Measurements from ENCODE around the gene PM20D1.
A peak's percentile ranks its signal among the peaks of the same experiment; 100 is the strongest.

Gene PM20D1

GRCh38 chr1:205812271-205812877, 37.6 kb downstream of the PM20D1 start:
- peak; percentile 22 for DNase-seq (ENCODE audit: low read depth, low spot score)

GRCh38 chr1:205811660-205812059, 38.3 kb downstream of the PM20D1 start:
- peak overlapping the region; percentile 72 for H3K4me3 ChIP-seq (ENCODE audit: low read depth, low read length)
- in situ Hi-C loops (cut with HindIII; ENCODE audit: low sequenced_read_pairs): no loop called here
- TF ChIP-seq CTCF (IDR thresholded peaks at IDR 0.05; ENCODE audit: low read depth, low read length): no peak
- no peak for DNase-seq (ENCODE audit: low read depth, low spot score)

More at GRCh38 chr1:205812271-205812877, 37.6 kb downstream of the PM20D1 start:
- in situ Hi-C loops (cut with HindIII; ENCODE audit: low sequenced_read_pairs): no loop called here
- H3K4me3 ChIP-seq (ENCODE audit: low read depth, low read length): peak overlapping the region; percentile 72
- TF ChIP-seq CTCF (IDR thresholded peaks at IDR 0.05; ENCODE audit: low read depth, low read length): no peak

- no peak overlapping the region for H3K4me3 ChIP-seq (ENCODE audit: low read depth, low read length)
- TF ChIP-seq CTCF (IDR thresholded peaks at IDR 0.05; ENCODE audit: low read depth, low read length): peak; percentile 51
- DNase-seq (ENCODE audit: low read depth, low spot score): peak; percentile 22
- in situ Hi-C loops (cut with HindIII; ENCODE audit: low sequenced_read_pairs): no loop called here
Observed at GRCh38 chr1:205810448-205811157, 39.3 kb downstream of the PM20D1 start.

GRCh38 chr1:205809942-205810345, 40.0 kb downstream of the PM20D1 start:
- H3K4me3 ChIP-seq (ENCODE audit: low read depth, low read length): no peak overlapping the region
- TF ChIP-seq CTCF (IDR thresholded peaks at IDR 0.05; ENCODE audit: low read depth, low read length): no peak
- DNase-seq (ENCODE audit: low read depth, low spot score): no peak
- in situ Hi-C loops (cut with HindIII; ENCODE audit: low sequenced_read_pairs): no loop called here

- DNase-seq (ENCODE audit: low read depth, low spot score): no peak
- no peak overlapping the region for H3K4me3 ChIP-seq (ENCODE audit: low read depth, low read length)
- in situ Hi-C loops (cut with HindIII; ENCODE audit: low sequenced_read_pairs): no loop called here
- no peak for TF ChIP-seq CTCF (IDR thresholded peaks at IDR 0.05; ENCODE audit: low read depth, low read length)
Observed at GRCh38 chr1:205809469-205809868, 40.5 kb downstream of the PM20D1 start.

- TF ChIP-seq CTCF (IDR thresholded peaks at IDR 0.05; ENCODE audit: low read depth, low read length): no peak
- H3K4me3 ChIP-seq (ENCODE audit: low read depth, low read length): no peak overlapping the region
- in situ Hi-C loops (cut with HindIII; ENCODE audit: low sequenced_read_pairs): no loop called here
- no peak for DNase-seq (ENCODE audit: low read depth, low spot score)
Observed at GRCh38 chr1:205805082-205805711, 44.7 kb downstream of the PM20D1 start.

Measured in astrocyte of the spinal cord (primary cell).